Measurements from ENCODE around the gene TAS2R31.

DNA sequence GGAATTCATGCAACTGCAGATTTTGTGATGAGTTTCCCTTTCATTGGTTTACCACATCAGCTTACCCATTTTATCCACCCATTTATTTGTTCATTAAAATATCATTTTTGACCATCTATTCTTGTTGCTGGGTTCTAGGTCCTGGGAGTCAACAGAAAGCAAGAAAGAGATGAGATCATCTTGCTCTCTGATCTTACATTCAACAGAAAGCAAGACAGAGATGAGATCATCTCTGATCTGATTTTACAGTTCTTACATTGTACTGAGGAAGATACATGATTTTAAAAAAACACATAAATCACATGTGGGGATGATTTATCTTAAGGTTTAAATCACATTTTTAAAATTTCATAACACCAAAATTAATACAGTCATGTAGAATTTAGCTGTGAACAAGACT, 28.6 kb upstream of the TAS2R31 start:
- TF ChIP-seq, protein P1, sequence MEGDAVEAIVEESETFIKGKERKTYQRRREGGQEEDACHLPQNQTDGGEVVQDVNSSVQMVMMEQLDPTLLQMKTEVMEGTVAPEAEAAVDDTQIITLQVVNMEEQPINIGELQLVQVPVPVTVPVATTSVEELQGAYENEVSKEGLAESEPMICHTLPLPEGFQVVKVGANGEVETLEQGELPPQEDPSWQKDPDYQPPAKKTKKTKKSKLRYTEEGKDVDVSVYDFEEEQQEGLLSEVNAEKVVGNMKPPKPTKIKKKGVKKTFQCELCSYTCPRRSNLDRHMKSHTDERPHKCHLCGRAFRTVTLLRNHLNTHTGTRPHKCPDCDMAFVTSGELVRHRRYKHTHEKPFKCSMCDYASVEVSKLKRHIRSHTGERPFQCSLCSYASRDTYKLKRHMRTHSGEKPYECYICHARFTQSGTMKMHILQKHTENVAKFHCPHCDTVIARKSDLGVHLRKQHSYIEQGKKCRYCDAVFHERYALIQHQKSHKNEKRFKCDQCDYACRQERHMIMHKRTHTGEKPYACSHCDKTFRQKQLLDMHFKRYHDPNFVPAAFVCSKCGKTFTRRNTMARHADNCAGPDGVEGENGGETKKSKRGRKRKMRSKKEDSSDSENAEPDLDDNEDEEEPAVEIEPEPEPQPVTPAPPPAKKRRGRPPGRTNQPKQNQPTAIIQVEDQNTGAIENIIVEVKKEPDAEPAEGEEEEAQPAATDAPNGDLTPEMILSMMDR (IDR thresholded peaks at IDR 0.05), result no peak
- TF ChIP-seq POLR2AphosphoS5 (IDR thresholded peaks at IDR 0.05), result no peak
